Heart left ventricle (tissue), 13 donors: ENCODE data around the gene TP53AIP1.

Experiments used
- POLR2A ChIP-seq, 2 donors: fragments of 450-650 bp; IDR thresholded peaks; one replicate each; pipeline ENCODE4 v1.6.1; 2017; ENCODE audit warnings: antibody characterized with exemption in 2 of 2, mild to moderate bottlenecking in 2 of 2, moderate library complexity in 2 of 2
- TF ChIP-seq, protein P1 (sequence below), 12 donors: fragments of 200-600 bp; sonication (generic) in 4 of 12; IDR thresholded peaks; one replicate each; pipeline versions ENCODE4 v1.5.0 to v1.8.0; 2018 to 2022; ENCODE audit warnings: antibody characterized with exemption in 12 of 12, mild to moderate bottlenecking in 5 of 12
- donor health status: ischemic (EF 13 %, LVEDD 7.1; RV severe dilation, severe dysfunction).
- donor health status: DM: no; HTN: yes; CAD: no.
- donor health status: DM: no; HTN: no; CAD: no.
- donor health status: ischemic (EF 25% LVEDD 6.9; RV normal size, moderate dysfunction).
- donor health status: ischemic (EF 25% LVEDD 5.7; RV mildly dilated, moderate dysfunction).
- donor health status: ischemic (EF 35%, LVEDD 5.7; RV mildly dilated, moderate dysfunction).
- donor health status: nonischemic (EF 11% LVEDD 7.7; RV severe dilation, severe dysfunction).
- donor health status: DM: yes; HTN: yes; CAD: no.
- donor health status: PGD.
- donor health status: ischemic (EF 29% LVEDD 5.4; RV normal size, mild dysfunction).
- donor health status: nonischemic (EF 23%, LVEDD 6.1; RV moderate dilation, normal function).

DNA sequence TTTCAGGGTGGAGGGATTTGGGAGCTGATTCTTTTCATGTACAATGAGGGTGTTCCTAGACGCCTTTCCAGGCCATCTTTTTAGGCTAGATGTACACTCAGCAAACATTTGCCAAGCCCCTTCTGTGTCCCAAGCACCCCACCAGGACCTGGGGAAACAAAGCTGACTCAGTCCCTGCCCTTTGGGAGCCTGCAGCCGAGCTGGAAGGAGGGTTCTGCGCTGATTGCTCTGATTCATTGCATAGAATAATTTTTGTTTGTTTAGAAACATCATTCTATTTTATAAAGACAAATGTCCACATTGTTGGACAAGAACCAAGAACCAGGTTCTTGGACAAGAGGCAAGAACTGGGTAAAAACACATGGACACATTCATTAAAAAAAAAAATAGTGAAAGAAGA lies 16.7 kb downstream of the TP53AIP1 start:
- TF ChIP-seq, protein P1, sequence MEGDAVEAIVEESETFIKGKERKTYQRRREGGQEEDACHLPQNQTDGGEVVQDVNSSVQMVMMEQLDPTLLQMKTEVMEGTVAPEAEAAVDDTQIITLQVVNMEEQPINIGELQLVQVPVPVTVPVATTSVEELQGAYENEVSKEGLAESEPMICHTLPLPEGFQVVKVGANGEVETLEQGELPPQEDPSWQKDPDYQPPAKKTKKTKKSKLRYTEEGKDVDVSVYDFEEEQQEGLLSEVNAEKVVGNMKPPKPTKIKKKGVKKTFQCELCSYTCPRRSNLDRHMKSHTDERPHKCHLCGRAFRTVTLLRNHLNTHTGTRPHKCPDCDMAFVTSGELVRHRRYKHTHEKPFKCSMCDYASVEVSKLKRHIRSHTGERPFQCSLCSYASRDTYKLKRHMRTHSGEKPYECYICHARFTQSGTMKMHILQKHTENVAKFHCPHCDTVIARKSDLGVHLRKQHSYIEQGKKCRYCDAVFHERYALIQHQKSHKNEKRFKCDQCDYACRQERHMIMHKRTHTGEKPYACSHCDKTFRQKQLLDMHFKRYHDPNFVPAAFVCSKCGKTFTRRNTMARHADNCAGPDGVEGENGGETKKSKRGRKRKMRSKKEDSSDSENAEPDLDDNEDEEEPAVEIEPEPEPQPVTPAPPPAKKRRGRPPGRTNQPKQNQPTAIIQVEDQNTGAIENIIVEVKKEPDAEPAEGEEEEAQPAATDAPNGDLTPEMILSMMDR (IDR thresholded peaks at IDR 0.05): no peak
- TF ChIP-seq POLR2A (IDR thresholded peaks at IDR 0.05): no peak
